Thyroid gland (tissue), 4 donors: ENCODE data around the gene HSDL1. TPM values are rescaled to one million over a fixed set of nuclear protein-coding genes. Genes with fewer than 3 reads are reported as not detected.

ENCODE experiments used
- DNase-seq, 2 donors: peaks; one replicate each; pipeline ENCODE4 v3.0.0-alpha.2; 2019
- H3K27ac ChIP-seq, 3 donors: fragments of 200-600 bp; sonication (generic); 1 replicate in 2 of 3; 2 replicates in 1 of 3; pipeline ENCODE4 v1.5.1; 2016 to 2019; ENCODE audit warnings: mild to moderate bottlenecking in 1 of 3, moderate library complexity in 1 of 3
- H3K27me3 ChIP-seq: fragments of 200-600 bp; sonication (generic); one replicate; pipeline ENCODE4 v1.5.1; 2019
- H3K36me3 ChIP-seq, 2 donors: fragments of 200-600 bp; sonication (generic); one replicate each; pipeline ENCODE4 v1.5.1; 2016 to 2019
- H3K4me1 ChIP-seq, 2 donors: fragments of 200-600 bp; sonication (generic); one replicate each; pipeline ENCODE4 v1.5.1; 2017 to 2019
- H3K4me3 ChIP-seq, 3 donors: fragments of 200-600 bp; sonication (generic); replicated peaks in 1 of 3; 1 replicate in 2 of 3; 2 replicates in 1 of 3; pipeline ENCODE4 v1.5.1; 2016; ENCODE audit warnings: mild to moderate bottlenecking in 1 of 3
- H3K9me3 ChIP-seq: fragments of 200-600 bp; sonication (generic); one replicate; pipeline ENCODE4 v1.5.1; 2017
- POLR2A ChIP-seq, 2 donors: fragments of 450-650 bp; IDR thresholded peaks; one replicate each; pipeline ENCODE4 v1.6.1; 2017; ENCODE audit warnings: antibody characterized with exemption in 2 of 2, mild to moderate bottlenecking in 2 of 2, moderate library complexity in 1 of 2
- WGBS, 2 donors: methylation state at CpG; one replicate each; pipeline ENCODE4 v1.1.5; 2017; 5-methylcytosine and 5-hydroxymethylcytosine counted together
- intact Hi-C: fragments of 100-400 bp; cut with DNase I; formaldehyde crosslinking; loops from one replicate; pipeline ENCODE4 v1.15.1; 2023
- total RNA-seq, 4 donors: library from RNA; depleted of rRNA; stranded (reverse); fragments of >200 nt; gene quantifications; one replicate each; pipeline ENCODE4 v1.2.3, GENCODE V29; 2016
- TF ChIP-seq, protein P1 (sequence below), 6 experiments: fragments of 200-600 bp in 3 of 6; fragments of 450-650 bp in 3 of 6; sonication (generic) in 3 of 6; IDR thresholded peaks; one replicate each; pipeline ENCODE4 v1.5.1; 2016 to 2019; ENCODE audit warnings: antibody characterized with exemption in 6 of 6, mild to moderate bottlenecking in 2 of 6, inconsistent platforms in 1 of 6, moderate library complexity in 1 of 6

HSDL1 gene
- total RNA-seq, 4 donors from 2014 or later, result 37.2 to 82.9 (median 59.5) TPM

- Histone ChIP-seq H3K36me3 (no peaks in the 10 kb centered on the region), H3K9me3 (no peaks in the 10 kb centered on the region), H3K27ac (no peak overlapping the region), H3K27me3 (no peaks in the 10 kb centered on the region), H3K4me1 (no peaks in the 10 kb centered on the region), H3K4me3 (no peak overlapping the region)
- TF ChIP-seq, protein P1, sequence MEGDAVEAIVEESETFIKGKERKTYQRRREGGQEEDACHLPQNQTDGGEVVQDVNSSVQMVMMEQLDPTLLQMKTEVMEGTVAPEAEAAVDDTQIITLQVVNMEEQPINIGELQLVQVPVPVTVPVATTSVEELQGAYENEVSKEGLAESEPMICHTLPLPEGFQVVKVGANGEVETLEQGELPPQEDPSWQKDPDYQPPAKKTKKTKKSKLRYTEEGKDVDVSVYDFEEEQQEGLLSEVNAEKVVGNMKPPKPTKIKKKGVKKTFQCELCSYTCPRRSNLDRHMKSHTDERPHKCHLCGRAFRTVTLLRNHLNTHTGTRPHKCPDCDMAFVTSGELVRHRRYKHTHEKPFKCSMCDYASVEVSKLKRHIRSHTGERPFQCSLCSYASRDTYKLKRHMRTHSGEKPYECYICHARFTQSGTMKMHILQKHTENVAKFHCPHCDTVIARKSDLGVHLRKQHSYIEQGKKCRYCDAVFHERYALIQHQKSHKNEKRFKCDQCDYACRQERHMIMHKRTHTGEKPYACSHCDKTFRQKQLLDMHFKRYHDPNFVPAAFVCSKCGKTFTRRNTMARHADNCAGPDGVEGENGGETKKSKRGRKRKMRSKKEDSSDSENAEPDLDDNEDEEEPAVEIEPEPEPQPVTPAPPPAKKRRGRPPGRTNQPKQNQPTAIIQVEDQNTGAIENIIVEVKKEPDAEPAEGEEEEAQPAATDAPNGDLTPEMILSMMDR (IDR thresholded peaks at IDR 0.05), result no peak
- TF ChIP-seq POLR2A (IDR thresholded peaks at IDR 0.05), result no peak
- intact Hi-C loops, result no loop called here
- 80 to 84% methylated on average over 11 of the region's 11 CpGs for WGBS, 2 donors
- no peak for DNase-seq
Measured at GRCh38 chr16:84169765-84170310, 24.9 kb upstream of the HSDL1 start.

GRCh38 chr16:84166796-84167695 lies 22.1 kb upstream of the HSDL1 start:
- Histone ChIP-seq H3K9me3 (no peaks in the 10 kb centered on the region), H3K4me3 (no peak overlapping the region), H3K36me3 (no peaks in the 10 kb centered on the region), H3K4me1 (no peaks in the 10 kb centered on the region), H3K27ac (no peak overlapping the region), H3K27me3 (no peaks in the 10 kb centered on the region)
- TF ChIP-seq, protein P1 (IDR thresholded peaks at IDR 0.05), result no peak
- no peak for TF ChIP-seq POLR2A (IDR thresholded peaks at IDR 0.05)
- no peak for DNase-seq
- 85 to 86% methylated on average over 13 of the region's 13 CpGs for WGBS, 2 donors
- intact Hi-C loops, result no loop called here

DNA sequence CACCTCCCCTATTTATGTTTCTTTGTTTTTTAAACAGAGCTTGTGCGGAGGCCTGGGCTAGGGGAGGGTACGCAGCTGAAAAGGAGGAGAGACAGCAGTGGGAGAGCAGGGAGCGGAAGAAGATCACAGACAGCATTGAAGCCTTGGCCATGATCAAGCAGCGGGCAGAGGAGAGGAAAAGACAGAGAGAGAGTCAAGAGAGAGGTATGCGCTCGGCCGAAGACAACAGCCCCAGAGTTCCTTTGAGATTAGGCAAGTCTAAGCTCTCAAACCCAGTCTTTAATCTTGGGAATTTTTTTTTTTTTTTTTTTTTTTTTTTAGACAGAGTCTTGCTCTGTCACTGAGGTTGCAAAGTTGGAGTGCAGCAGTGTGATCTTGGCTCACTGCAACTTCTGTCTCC lies 20.8 kb upstream of the HSDL1 start:
- no peaks in the 10 kb centered on the region for H3K36me3 ChIP-seq
- 94 to 95% methylated on average over 7 of the region's 7 CpGs for WGBS, 2 donors
- TF ChIP-seq, protein P1 (IDR thresholded peaks at IDR 0.05), result no peak
- TF ChIP-seq POLR2A (IDR thresholded peaks at IDR 0.05), result no peak
- no peaks in the 10 kb centered on the region for H3K9me3 ChIP-seq
- no peak overlapping the region for H3K27ac ChIP-seq
- H3K4me3 ChIP-seq, result no peak overlapping the region
- no peak for DNase-seq
- intact Hi-C loops, result no loop called here
- no peaks in the 10 kb centered on the region for H3K27me3 ChIP-seq
- H3K4me1 ChIP-seq, result no peaks in the 10 kb centered on the region

GRCh38 chr16:84161801-84162200 lies 16.8 kb upstream of the HSDL1 start:
- intact Hi-C loops, result no loop called here
- WGBS, 2 donors, result 67 to 68% methylated on average over 3 of the region's 3 CpGs

More at GRCh38 chr16:84161801-84162200, 16.8 kb upstream of the HSDL1 start:
- Histone ChIP-seq H3K4me3 (no peak overlapping the region), H3K36me3 (no peaks in the 10 kb centered on the region), H3K4me1 (no peaks in the 10 kb centered on the region), H3K9me3 (no peaks in the 10 kb centered on the region), H3K27me3 (no peaks in the 10 kb centered on the region), H3K27ac (no peak overlapping the region)
- no peak for DNase-seq
- TF ChIP-seq POLR2A (IDR thresholded peaks at IDR 0.05), result no peak
- TF ChIP-seq, protein P1 (IDR thresholded peaks at IDR 0.05), result no peak
